Ishikawa (cell line): Measurements from ENCODE around the gene HS3ST4.

Source experiments
- CEBPB ChIP-seq: IDR thresholded peaks from 2 replicates; pipeline ENCODE4 v1.6.1; 2012
- CREB1 ChIP-seq: IDR thresholded peaks from 2 replicates; pipeline ENCODE4 v1.6.1; 2012; ENCODE audit warnings: low read depth
- EGR1 ChIP-seq: IDR thresholded peaks from 2 replicates; pipeline ENCODE4 v1.6.1; 2012
- EP300 ChIP-seq: IDR thresholded peaks from 2 replicates; pipeline ENCODE4 v1.6.1; 2012; ENCODE audit warnings: borderline replicate concordance
- FOXM1 ChIP-seq: IDR thresholded peaks from 2 replicates; pipeline ENCODE4 v1.6.1; 2012; ENCODE audit warnings: low read depth, borderline replicate concordance
- NFIC ChIP-seq: IDR thresholded peaks from 2 replicates; pipeline ENCODE4 v1.6.1; 2012
- RAD21 ChIP-seq: IDR thresholded peaks from 2 replicates; pipeline ENCODE4 v1.6.1; 2012; ENCODE audit warnings: low read depth
- TAF1 ChIP-seq: IDR thresholded peaks from 2 replicates; pipeline ENCODE4 v1.6.1; 2012; ENCODE audit warnings: low read depth, mild to moderate bottlenecking
- TCF12 ChIP-seq: IDR thresholded peaks from 2 replicates; pipeline ENCODE4 v1.6.1; 2012; ENCODE audit warnings: low read depth
- TEAD4 ChIP-seq: IDR thresholded peaks from 2 replicates; pipeline ENCODE4 v1.6.1; 2012
- USF1 ChIP-seq: IDR thresholded peaks from 2 replicates; pipeline ENCODE4 v1.6.1; 2012
- YY1 ChIP-seq: IDR thresholded peaks from 2 replicates; pipeline ENCODE4 v1.6.1; 2012; ENCODE audit warnings: low read depth
- ZBTB7A ChIP-seq: IDR thresholded peaks from 2 replicates; pipeline ENCODE4 v1.6.1; 2012; ENCODE audit warnings: low read depth
- TF ChIP-seq, protein P1 (sequence below): IDR thresholded peaks from 2 replicates; pipeline ENCODE4 v1.6.1; 2012
- TF ChIP-seq, protein P2 (sequence below): IDR thresholded peaks from 2 replicates; pipeline ENCODE4 v1.6.1; 2012; ENCODE audit warnings: low read depth, mild to moderate bottlenecking

HS3ST4 gene

DNA sequence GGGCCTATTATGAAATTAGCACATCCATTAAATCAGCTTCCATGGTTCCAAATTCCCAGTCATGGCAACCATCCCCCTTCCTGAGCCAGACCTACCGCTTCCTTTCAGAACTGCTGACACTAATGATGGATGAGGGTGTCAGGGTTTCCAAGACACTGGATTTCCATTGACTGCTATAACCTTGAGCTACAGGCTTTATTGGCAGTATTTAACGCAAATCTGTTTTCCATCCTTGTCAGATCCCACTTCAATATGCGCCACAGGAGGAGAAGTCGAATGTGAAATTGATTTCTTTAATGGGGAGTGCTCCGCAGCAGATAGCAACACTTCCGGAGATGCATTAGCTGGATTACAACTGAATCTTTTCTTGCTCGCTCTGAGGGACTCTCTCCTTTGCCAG is 197.1 kb downstream of the HS3ST4 start:
- TF ChIP-seq TCF12: no peak
- TF ChIP-seq RAD21: no peak
- TF ChIP-seq EP300: no peak
- TF ChIP-seq YY1: no peak
- TF ChIP-seq, protein P1, sequence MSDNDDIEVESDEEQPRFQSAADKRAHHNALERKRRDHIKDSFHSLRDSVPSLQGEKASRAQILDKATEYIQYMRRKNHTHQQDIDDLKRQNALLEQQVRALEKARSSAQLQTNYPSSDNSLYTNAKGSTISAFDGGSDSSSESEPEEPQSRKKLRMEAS: no peak
- TF ChIP-seq, protein P2, sequence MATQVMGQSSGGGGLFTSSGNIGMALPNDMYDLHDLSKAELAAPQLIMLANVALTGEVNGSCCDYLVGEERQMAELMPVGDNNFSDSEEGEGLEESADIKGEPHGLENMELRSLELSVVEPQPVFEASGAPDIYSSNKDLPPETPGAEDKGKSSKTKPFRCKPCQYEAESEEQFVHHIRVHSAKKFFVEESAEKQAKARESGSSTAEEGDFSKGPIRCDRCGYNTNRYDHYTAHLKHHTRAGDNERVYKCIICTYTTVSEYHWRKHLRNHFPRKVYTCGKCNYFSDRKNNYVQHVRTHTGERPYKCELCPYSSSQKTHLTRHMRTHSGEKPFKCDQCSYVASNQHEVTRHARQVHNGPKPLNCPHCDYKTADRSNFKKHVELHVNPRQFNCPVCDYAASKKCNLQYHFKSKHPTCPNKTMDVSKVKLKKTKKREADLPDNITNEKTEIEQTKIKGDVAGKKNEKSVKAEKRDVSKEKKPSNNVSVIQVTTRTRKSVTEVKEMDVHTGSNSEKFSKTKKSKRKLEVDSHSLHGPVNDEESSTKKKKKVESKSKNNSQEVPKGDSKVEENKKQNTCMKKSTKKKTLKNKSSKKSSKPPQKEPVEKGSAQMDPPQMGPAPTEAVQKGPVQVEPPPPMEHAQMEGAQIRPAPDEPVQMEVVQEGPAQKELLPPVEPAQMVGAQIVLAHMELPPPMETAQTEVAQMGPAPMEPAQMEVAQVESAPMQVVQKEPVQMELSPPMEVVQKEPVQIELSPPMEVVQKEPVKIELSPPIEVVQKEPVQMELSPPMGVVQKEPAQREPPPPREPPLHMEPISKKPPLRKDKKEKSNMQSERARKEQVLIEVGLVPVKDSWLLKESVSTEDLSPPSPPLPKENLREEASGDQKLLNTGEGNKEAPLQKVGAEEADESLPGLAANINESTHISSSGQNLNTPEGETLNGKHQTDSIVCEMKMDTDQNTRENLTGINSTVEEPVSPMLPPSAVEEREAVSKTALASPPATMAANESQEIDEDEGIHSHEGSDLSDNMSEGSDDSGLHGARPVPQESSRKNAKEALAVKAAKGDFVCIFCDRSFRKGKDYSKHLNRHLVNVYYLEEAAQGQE: no peak
- TF ChIP-seq CREB1: no peak
- TF ChIP-seq CEBPB: no peak
- TF ChIP-seq TAF1: no peak
- TF ChIP-seq TEAD4: no peak
- TF ChIP-seq ZBTB7A: no peak
- TF ChIP-seq USF1: no peak
- TF ChIP-seq NFIC: no peak
- no peak for TF ChIP-seq FOXM1
- no peak for TF ChIP-seq EGR1

DNA sequence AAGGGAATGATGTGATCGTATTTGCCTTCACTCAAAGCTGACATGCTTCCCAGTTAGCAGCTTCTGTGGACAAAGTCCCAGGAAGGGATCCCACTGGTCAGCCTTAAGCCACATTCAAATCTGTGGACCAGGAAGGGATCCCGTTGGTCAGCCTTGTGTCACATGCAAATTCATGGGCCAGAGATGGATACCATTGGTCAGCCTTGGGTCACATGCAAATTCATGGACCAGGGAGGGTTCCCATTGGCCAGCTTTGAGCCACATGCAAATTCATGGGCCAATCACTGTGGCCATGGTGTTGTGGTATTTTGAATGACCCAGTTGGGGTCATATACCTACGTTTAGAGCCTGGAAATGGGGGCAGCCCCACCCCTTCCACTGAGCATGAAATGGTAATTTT is 201.6 kb downstream of the HS3ST4 start:
- TF ChIP-seq, protein P2: no peak
- TF ChIP-seq TEAD4 (no peak), YY1 (no peak), RAD21 (no peak), TAF1 (no peak), CREB1 (no peak), TCF12 (no peak), ZBTB7A (no peak), EGR1 (no peak), NFIC (no peak)

- TF ChIP-seq FOXM1 (no peak), EGR1 (no peak), NFIC (no peak), CREB1 (no peak), YY1 (no peak), RAD21 (no peak), USF1 (no peak), TCF12 (no peak), ZBTB7A (no peak), EP300 (no peak)
- TF ChIP-seq, protein P1: no peak
- TF ChIP-seq, protein P2: no peak
Observed at GRCh38 chr16:25894093-25894492, 202.3 kb downstream of the HS3ST4 start.

- no peak for TF ChIP-seq RAD21
- no peak for TF ChIP-seq CEBPB
- no peak for TF ChIP-seq NFIC
- no peak for TF ChIP-seq TEAD4
- TF ChIP-seq TAF1: no peak
- TF ChIP-seq, protein P1: no peak
- no peak for TF ChIP-seq YY1
- TF ChIP-seq EGR1: no peak
- TF ChIP-seq CREB1: no peak
- TF ChIP-seq FOXM1: no peak
- TF ChIP-seq TCF12: no peak
- TF ChIP-seq ZBTB7A: no peak
- TF ChIP-seq USF1: no peak
- TF ChIP-seq, protein P2: no peak
- TF ChIP-seq EP300: no peak
Observed at GRCh38 chr16:25895380-25895779, 203.6 kb downstream of the HS3ST4 start.
